Measurements from ENCODE around the gene STARD13.

- TF ChIP-seq CTCF (conservative IDR thresholded peaks at IDR 0.05; ENCODE audit: low read depth, low read length) (no peak), EZH2 (IDR thresholded peaks at IDR 0.05; ENCODE audit: low read length, unreplicated experiment) (no peak), EZH2phosphoT487 (IDR thresholded peaks at IDR 0.05; ENCODE audit: borderline replicate concordance, low read length) (no peak)
These were observed 92.1 kb downstream of the STARD13 start for GRCh38 chr13:33193428-33193974.
